ENCODE measurements around the gene RPS19BP1.

Gene RPS19BP1

DNA sequence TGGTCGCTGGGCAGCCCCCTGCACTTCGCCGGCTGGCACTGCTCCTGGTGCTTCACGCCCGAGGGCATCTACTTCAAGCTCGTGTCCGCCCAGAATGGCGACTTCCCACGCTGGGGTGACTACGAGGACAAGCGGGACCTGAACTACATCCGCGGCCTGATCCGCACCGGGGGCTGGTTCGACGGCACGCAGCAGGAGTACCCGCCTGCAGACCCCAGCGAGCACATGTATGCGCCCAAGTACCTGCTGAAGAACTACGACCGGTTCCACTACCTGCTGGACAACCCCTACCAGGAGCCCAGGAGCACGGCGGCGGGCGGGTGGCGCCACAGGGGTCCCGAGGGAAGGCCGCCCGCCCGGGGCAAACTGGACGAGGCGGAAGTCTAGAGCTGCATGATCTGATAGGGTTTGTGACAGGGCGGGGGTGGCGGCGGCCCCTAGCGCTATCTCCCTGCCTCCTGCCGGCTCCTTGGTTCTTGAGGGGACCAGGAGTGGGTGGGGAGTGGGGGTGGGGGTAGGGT lies 43.9 kb downstream of the RPS19BP1 start:
- DNase-seq: no peak

DNA sequence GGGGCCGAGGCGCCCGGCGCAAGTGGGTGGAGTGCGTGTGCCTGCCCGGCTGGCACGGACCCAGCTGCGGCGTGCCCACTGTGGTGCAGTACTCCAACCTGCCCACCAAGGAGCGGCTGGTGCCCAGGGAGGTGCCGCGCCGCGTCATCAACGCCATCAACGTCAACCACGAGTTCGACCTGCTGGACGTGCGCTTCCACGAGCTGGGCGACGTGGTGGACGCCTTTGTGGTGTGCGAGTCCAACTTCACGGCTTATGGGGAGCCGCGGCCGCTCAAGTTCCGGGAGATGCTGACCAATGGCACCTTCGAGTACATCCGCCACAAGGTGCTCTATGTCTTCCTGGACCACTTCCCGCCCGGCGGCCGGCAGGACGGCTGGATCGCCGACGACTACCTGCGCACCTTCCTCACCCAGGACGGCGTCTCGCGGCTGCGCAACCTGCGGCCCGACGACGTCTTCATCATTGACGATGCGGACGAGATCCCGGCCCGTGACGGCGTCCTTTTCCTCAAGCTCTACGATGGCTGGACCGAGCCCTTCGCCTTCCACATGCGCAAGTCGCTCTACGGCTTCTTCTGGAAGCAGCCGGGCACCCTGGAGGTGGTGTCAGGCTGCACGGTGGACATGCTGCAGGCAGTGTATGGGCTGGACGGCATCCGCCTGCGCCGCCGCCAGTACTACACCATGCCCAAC lies 44.6 kb downstream of the RPS19BP1 start:
- no peak for DNase-seq

DNA sequence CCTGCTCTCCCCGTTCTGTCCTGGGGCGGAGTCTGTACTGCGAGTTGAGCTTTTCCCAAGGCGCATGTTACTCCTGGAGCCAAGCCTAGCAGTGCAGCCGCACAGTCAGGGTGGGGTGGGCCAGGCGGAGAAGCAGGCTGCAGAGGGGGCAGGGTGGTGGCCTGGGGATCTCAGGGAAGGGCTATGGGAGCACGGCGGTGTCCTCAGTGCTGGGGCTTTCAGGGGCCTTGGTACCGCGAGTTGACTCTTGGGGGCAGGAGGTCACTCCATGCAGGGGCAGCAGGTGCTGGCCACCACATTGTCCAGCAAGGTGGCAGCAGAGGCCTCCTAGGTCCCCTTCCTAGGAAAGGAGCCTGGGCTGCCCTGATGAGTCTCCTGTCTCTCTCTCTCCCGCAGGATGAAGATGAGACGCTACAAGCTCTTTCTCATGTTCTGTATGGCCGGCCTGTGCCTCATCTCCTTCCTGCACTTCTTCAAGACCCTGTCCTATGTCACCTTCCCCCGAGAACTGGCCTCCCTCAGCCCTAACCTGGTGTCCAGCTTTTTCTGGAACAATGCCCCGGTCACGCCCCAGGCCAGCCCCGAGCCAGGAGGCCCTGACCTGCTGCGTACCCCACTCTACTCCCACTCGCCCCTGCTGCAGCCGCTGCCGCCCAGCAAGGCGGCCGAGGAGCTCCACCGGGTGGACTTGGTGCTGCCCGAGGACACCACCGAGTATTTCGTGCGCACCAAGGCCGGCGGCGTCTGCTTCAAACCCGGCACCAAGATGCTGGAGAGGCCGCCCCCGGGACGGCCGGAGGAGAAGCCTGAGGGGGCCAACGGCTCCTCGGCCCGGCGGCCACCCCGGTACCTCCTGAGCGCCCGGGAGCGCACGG lies 45.4 kb downstream of the RPS19BP1 start:
- DNase-seq: no peak

DNA sequence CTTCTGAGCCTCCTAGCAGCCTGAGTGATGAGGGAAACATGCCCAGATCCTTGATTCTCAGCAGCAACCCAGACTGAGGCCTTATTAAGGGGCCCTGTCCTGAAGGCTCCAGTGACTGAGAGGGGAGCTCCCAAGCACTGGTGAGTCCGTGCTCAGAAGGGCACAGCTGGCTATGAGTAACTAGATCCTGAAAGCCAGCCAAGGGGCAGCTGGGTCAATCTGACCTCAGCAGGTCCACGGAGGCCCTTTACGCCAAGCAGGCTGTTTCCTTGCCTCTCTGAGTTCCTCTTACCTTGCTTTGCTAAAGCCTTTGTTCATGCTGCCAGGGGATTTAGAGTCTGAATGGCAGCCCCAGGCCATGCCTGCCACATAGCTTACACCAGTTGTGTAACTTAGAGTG lies 49.8 kb downstream of the RPS19BP1 start:
- DNase-seq: no peak

DNA sequence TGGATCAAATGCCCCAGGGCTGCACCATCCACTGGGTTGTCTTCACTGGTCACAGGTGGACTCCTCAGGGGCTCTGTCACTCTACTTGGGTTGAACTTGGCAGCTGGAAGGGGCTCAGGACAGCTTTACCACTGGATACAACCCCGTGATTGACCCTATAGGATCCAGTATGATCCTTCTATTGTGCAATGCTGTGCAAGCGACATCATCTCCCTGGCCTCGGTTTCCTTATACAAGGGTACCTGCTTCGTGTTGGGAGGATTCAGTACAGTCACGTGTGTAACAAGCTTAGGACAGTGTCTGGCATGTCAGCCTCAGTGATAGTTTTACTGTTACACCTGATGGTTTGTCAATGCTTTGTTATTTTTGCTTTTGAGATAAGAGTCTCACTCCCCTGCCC lies 51.0 kb downstream of the RPS19BP1 start:
- no peak for DNase-seq

DNA sequence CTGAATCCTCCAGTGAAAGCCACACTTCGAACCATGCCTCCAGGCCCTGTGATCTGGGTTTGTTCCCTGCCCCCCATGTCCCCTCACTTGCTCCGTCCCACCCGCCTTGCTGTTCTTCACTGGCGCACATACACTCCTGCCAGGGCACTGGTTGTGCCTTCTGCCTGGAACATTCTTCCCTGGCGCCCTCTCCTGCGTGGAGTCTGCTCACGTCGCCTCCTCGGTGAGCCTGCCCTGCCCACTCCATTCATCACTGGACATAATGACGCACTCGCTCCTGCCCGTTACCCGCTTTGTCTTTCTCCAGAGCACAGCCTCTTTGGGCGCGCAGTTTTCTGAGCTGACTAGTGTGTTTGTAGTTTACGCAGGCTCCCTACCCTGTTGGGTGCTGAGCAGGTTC lies 51.5 kb downstream of the RPS19BP1 start:
- no peak for DNase-seq

DNA sequence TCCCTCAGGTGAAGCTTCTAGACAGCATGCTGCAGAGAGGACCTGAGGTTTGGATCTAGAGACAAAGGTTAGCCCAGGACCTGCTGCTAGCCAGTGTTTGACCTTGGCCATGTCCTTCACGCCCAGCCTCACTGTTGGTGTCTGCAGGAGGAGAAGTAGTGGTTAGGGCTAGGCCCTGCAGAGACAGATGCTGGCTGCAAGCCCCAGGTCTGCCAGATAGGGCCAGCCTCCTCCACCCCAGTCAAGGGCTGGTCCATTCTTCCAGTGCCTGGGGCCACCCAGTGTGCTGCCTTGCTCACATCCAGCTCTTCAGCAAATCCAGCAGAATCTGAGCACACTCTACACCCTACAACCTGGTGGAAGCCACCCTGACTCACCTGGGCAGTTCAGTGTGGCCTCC lies 52.0 kb downstream of the RPS19BP1 start:
- DNase-seq: no peak

DNA sequence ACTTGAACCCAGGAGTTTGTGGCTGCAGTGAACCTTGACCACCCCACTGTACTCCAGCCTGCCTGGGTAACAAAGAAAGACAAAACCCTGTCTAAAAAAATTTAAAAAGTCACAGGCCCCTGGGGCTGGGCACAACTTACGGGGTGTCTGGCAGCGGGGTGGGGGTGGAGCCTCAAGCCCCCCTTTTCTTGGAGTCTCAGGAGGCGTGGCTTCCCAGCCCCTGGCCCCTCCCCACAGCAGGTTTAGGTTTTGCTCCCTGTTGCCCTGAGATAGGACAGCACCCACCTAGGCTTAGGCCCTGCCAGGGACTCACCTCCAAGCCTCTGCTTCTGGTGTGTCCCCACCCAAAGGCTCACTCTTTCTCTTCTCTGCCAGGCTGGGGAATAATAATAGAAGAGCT lies 53.3 kb downstream of the RPS19BP1 start:
- no peak for DNase-seq

All from stimulated activated CD4-positive, alpha-beta T cell treated with anti-CD3 and anti-CD28 coated beads, Interleukin-15, amount 100 ng/mL, for 24 hours (primary cell).